M059J (cell line): Measurements from ENCODE around the gene SPRR4. TPM values are rescaled to one million over a fixed set of nuclear protein-coding genes. Genes with fewer than 3 reads are reported as not detected.

ENCODE experiments used
- DNase-seq: peaks from one replicate; pipeline ENCODE4 v3.0.0-alpha.2; 2012; ENCODE audit warnings: low read depth
- total RNA-seq: library from RNA; depleted of rRNA; stranded (reverse); fragments of >200 nt; shearing (Covaris generic); gene quantifications from 2 replicates; pipeline ENCODE4 v1.2.3, GENCODE V29; 2014; rRNA removed

Gene SPRR4
- total RNA-seq = not detected in 2 replicates

GRCh38 chr1:152970495-152970894 lies at the start of gene SPRR4:
SPRR4 (plus strand) TSS chr1:152970648; CDS start chr1:152971891, 1,243 bp downstream.
- no peak for DNase-seq

- no peak for DNase-seq
Measured at GRCh38 chr1:152924191-152924590, 46.3 kb upstream of the SPRR4 start.

GRCh38 chr1:152926091-152926490 lies 44.4 kb upstream of the SPRR4 start:
- peak; percentile 30 for DNase-seq

- no peak for DNase-seq
Measured at GRCh38 chr1:152928671-152929070, 41.8 kb upstream of the SPRR4 start.

- DNase-seq = no peak
Measured at GRCh38 chr1:152932170-152932811, 38.2 kb upstream of the SPRR4 start.

- DNase-seq = no peak
Measured at GRCh38 chr1:152933196-152933595, 37.3 kb upstream of the SPRR4 start.

- no peak for DNase-seq
Measured at GRCh38 chr1:152940614-152941013, 29.8 kb upstream of the SPRR4 start.

- DNase-seq = no peak
Measured at GRCh38 chr1:152941037-152941711, 29.3 kb upstream of the SPRR4 start.

- no peak for DNase-seq
Measured at GRCh38 chr1:152942161-152942560, 28.3 kb upstream of the SPRR4 start.

- DNase-seq = no peak
Measured at GRCh38 chr1:152946248-152946647, 24.2 kb upstream of the SPRR4 start.

- no peak for DNase-seq
Measured at GRCh38 chr1:152946651-152947256, 23.7 kb upstream of the SPRR4 start, which contains the start of gene SPRR5. SPRR5 (plus strand) TSS chr1:152947206; CDS start chr1:152948555, 1,349 bp downstream.

- no peak for DNase-seq
Measured at GRCh38 chr1:152951711-152952110, 18.7 kb upstream of the SPRR4 start.

- DNase-seq = no peak
Measured at GRCh38 chr1:152953761-152954160, 16.7 kb upstream of the SPRR4 start.

GRCh38 chr1:152954436-152954835 lies 16.0 kb upstream of the SPRR4 start:
- peak; percentile 56 for DNase-seq

GRCh38 chr1:152957561-152957960 lies 12.9 kb upstream of the SPRR4 start:
- no peak for DNase-seq

- no peak for DNase-seq
Measured at GRCh38 chr1:152959273-152959672, 11.2 kb upstream of the SPRR4 start.

GRCh38 chr1:152959801-152960451 lies 10.5 kb upstream of the SPRR4 start:
- no peak for DNase-seq

GRCh38 chr1:152960452-152961044 lies 9.9 kb upstream of the SPRR4 start:
- DNase-seq = peak; percentile 5

- DNase-seq = no peak
Measured at GRCh38 chr1:152961226-152961891, 9.1 kb upstream of the SPRR4 start.

GRCh38 chr1:152962876-152963415 lies 7.5 kb upstream of the SPRR4 start:
- DNase-seq = no peak

GRCh38 chr1:152964536-152964935 lies 5.9 kb upstream of the SPRR4 start:
- no peak for DNase-seq
